HG03378 (cell line): Measurements from ENCODE around the gene THYN1.
"Not testable (repeated sequence)": the region's sequence is repeated elsewhere in the genome, so short reads cannot be mapped to it uniquely, and the experiment has no call there.

Source experiments
- ATAC-seq: cut with Tn5 transposase; IDR thresholded peaks from one replicate; pipeline ENCODE4 v1.9.1; 2021; ENCODE audit warnings: mild to moderate bottlenecking, moderate library complexity; ENCODE audit not compliant: unreplicated experiment

THYN1 gene

DNA sequence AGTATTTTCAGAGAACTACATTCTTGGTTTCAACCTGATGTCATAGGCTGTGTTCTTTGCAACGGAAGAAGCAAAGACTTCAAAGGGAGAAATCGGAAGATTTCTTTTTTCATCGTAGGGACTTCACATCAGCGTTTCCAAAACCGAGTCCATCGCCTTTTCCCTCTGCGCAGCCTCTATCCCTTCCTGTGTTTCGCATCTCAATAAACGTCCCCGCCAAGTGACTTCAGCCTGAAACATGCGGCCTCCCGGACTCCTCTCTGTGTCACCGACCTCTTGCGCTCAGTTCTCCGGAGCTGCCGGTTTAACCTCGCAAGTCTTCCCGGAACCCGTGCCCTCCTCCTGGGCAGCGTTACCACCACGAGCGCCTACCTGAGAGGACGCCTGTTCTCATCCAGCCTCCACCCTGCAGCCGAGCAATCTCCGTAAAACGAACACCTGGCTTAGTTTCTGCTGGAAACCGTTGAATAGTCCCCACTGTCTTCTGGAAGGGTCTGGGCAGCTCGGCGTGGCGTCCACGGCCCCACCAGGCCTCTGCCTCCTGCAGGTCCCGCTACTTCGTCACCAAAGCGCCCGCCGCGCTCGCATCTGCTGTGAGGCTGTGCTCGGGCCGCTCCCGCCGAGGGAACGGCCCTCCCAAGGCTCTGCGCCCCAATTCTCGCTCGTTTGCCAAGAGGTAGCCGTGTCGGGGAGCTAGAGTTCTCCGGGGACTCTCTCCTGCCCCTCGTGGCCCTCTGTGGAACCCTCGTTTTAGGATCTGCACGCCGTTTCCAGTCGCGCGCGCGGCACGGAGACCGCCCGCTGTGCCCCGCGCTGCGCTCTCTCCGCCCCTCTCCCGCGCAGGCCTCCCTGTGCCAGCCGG lies 22.6 kb upstream of the THYN1 start, which contains the start of gene GLB1L3:
GLB1L3 (plus strand) TSS at position 846 of the 862 bp plus-strand sequence. CDS start 362 bp downstream, outside the sequence.
- no peak for ATAC-seq

DNA sequence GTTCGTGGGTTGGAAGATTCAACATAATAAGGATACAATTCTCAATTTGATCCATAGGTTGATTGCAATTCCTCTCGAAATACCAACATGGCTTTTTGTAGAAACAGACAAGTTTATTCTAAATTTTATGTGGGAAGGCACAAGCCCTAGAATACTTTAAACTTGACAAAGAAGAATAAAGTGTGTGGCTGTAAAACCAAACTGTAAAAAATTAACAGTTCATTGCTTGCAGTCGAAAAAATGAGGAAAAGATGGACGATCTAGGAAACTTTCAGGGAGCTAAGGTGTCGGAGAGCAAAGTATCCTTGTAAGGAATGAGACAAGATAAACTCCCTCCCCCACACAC lies 22.0 kb upstream of the THYN1 start:
- ATAC-seq, result no peak

DNA sequence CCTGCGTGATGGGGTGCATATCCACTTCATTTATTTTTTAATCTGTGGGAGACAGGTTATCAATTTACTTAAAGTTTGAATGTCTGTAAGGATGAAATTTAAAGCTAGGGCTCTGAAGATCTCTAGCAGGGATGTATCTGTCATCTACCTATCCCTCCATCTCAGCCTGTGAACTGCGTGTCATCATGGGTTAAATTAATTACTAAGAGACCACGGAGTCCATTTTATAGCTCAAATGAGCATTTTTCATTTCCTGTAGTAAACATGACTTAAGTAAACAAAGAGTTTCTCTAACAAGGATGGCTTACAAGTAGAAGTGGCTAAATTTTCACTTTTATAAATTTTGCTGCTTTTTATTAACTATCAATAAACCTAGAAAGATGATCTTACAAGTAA lies 20.2 kb upstream of the THYN1 start:
- ATAC-seq, result no peak

DNA sequence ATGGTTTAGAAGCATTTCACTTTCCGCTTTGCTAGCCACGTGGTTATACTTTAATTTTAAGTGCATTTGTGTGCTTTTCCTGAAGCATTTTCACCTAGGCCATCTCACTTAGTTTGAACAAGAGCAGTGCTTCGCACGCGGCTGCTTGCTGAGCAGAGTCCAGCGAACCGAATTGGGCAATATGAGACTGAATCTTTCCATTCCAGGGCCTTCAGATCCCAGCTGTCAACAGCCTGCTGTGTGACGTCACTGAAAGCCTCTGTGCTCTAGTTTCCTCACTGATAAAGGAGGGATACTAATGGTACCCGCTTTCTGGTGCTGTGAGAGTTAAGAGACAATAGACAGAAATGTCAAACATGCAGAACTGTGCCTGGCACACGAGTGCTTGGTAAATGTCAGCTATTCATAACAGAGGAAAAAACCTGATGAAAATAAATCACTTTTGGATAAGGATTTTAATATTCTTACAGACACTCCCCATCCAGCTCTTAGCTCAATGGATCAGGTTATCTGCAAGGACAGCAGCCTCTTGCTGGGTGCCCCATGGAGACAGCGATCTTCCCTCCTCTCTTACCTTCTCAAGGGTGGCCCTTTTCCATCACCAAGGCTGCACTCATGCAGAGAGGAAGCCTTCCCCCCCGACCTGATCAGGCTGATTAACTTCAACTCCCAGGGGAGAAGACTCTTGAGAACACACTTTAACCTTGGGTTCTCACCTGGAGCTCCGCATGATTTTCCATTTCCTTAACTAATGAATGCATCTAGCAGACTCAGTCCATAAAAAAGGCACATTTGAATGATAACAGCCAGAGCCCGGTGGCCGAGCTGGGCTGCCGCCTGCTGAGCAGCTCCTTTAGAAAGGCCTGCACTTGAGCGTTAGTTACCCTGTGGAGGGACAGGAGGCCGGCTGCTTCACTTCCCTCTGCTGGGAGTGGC lies 19.5 kb upstream of the THYN1 start:
- ATAC-seq, result no peak

DNA sequence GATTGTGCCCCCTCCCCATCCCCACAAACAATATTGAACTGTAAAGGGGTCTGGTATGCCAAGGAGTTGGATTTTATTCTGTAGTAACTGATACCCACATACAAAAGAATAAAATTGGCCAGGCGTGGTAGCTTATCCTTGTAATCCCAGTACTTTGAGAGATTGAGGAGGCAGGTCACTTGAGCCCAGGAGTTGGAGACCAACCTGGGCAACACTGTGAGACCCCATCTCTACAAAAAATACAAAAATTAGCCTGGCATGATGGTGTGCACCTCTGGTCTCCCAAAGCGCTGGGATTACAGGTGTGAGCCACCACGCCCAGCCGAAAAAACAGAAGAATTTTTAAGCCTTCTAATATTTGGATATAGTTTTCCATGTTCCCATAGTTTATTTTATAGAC lies 18.8 kb upstream of the THYN1 start:
- ATAC-seq, result no peak

DNA sequence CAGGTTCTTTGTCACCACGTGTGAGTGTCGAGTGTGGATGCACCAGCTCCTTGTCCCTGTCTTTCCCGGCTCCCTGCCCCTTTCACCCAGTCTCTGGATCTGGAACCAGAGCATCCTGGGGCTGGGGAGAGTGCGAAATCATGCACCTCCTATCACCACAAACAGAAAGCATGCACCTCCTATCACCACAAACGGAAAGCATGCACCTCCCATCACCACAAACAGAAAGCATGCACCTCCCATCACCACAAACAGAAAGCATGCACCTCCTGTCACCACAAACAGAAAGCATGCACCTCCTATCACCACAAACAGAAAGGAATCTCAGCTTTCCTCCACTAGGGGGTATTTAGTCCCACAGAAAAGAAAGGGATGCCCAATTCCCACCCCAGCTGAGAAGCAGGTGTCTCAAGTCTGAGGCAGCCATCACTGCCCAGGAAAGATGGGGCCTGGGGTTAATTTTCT lies 17.1 kb upstream of the THYN1 start:
- ATAC-seq, result no peak

DNA sequence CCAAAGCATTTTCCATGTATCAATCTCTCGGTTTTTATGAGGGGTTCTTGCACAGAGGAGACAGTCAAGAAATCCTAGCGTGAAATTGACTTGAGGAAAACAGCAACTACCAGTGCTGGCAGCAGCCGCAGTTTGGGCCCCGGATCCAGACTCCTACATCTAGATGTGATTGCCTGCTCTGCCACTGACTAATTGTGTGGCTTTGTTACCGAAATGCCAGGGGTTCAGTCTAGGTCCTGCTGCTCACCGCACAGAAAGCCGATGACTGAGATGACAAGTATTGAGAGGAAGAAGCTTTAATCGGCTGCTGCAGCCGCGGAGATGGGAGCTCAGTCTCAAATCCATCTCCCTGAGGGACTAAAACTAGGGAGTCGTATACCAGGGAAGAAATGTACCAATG lies 14.8 kb upstream of the THYN1 start:
- no peak for ATAC-seq

DNA sequence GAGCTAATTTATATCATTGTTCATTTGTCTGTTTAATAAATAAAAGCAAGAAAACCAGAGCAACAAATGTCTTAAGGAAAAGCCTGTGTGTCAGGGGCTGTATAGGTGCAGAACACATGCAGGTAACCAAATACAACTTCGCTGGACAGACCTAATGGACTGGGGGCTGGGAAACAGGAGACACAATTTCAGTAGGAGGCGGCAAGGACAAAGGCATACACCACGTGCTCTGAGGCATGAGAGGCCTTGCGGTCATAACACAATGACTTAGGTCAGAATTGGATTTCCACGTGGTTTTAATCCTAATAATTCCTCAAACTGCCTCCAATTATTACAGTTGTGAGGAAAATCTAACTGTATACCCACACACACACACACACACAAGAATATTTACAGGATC lies 14.3 kb upstream of the THYN1 start:
- ATAC-seq, result no peak

DNA sequence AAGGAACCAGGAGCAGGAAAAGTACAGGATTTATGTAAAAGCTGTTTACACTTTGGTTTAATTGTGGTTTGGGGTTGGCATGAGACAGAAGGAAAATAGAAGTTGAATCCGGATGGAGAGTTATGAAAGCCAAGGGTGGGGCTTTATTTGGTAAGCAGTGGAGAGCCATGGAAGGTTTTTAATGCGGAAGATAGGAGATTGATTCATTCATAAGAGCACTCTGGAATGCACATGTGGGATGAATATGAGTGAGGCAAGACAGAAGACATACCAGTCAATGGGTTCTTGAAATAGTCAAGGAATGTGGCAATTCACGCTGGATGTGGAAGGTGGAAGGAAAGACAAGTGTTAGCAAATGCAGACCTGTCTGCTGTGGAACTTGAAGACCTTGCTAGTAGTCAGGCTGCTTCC lies 13.7 kb upstream of the THYN1 start:
- ATAC-seq, result no peak

DNA sequence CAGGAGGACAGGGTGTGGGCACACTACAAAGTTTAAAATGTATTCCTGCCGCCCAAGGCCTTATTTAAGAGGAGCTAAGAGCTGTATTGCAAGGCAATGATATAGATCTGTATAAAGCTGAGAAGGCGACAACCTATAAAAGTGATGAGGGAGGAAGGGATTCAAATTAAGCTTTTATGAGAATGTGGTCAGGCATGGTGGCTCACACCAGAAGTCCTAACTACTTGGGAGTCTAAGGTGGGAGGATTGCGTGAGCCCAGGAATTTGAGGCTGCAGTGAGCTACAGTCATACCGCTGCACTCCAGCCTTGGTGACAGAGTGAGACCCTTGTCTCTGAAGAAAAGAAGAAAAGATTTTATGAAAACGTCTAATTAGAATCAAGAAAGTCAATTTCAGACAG lies 13.3 kb upstream of the THYN1 start:
- no peak for ATAC-seq

DNA sequence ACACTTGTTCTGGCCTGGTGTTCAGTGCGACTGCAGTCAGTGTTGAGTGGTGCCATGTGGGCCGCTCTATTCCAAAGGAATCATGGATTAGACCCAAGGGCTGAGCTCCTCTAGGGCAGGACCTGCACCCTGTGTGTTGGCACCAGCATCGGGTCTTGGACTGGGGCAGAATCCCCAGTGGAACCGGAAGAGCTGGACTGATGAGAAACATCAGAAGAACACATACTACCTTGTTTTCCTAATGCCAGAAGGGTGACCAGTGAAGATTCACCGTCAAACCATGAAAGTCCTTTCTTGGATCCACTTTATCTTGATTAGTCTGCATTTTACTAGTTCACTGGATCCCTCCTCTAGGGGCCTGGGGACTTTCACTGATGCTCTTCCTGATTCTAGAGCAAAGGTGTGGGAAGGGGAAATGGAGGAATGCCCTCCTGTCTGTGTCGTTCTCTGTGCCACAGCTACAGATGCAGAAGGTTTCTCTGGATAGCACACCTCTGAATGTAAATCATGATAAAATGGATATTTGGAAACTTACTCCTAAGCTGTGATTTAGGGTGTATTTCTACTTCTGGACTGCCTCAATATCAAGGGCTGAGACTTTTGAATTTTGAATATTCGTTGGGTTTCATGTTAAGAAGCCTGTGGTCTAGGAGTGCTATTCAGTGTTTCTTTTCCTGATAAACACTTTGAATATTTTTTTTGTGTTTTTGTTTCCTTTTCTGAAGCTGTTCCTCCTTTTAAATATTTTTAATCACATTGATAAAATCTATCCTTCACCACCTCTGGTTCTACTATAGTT lies 12.0 kb upstream of the THYN1 start:
- no peak for ATAC-seq

DNA sequence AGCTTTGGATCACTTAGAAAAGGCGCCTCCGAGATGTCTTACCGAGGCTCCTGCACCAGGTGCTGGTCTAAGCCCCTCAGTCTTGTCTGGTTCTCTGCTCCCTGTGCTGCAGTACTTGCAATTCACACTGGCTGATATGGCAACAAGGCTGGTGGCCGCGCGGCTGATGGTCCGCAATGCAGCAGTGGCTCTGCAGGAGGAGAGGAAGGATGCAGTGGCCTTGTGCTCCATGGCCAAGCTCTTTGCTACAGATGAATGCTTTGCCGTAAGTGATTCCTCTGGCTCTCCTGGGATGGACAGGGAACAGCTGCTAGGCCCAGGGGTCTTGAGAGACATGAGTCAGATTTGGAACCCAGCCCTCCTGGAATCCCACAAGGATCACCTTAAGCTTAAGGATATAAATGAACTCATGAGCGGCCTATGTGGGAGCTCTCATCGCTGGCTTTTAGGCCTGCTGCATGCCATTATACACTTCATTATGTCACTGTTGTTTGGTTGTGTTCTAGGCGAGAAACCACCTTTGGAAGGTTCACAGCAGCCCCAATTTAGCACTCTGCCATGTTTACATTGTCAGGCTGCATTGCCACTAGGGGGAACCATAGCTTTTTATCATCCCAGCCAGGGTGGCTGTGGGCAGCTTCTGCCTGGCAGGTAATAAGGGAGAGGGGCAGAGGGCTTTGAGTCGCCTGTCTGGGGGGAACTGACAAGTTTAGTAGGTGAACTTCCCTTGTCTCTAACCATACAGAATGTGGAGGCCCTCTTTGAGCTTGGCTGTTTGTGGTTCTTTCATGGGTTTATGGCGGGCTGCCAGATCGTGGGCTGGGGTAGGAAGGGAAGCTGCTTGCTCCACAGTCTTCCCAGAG lies 8.7 kb upstream of the THYN1 start:
- ATAC-seq, result no peak

DNA sequence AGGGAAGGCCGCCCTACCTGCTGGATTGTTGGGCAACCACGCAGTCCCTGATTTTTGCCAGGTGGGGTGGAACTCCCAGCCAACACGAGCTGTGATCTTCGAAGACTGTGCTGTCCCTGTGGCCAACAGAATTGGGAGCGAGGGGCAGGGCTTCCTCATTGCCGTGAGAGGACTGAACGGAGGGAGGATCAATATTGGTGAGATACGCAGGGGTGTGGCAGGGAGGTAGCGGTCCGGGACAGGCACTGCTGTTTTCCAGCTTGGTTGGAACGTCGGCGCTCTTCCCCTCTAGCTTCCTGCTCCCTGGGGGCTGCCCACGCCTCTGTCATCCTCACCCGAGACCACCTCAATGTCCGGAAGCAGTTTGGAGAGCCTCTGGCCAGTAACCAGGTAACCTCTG lies 7.8 kb upstream of the THYN1 start:
- no peak for ATAC-seq

DNA sequence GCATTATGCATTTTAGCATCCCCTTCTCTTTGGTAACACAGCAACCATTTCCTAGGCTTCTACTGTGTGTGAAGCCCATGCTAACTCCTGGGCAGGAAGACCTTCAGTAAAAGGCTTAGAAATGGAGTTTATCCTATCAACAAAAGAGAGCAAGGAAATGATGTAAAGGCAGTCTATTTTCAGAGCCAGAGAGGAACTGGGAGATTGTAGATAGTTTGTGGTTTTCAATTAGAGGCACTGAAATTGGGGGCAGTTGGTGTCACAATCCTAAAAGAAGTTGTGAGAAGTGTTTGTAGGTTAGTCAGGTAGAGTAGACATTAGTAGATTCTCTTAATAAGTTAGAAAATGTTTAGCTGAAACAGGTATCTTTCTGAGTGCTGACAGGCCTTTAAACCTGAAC lies 7.4 kb upstream of the THYN1 start:
- ATAC-seq, result no peak

DNA sequence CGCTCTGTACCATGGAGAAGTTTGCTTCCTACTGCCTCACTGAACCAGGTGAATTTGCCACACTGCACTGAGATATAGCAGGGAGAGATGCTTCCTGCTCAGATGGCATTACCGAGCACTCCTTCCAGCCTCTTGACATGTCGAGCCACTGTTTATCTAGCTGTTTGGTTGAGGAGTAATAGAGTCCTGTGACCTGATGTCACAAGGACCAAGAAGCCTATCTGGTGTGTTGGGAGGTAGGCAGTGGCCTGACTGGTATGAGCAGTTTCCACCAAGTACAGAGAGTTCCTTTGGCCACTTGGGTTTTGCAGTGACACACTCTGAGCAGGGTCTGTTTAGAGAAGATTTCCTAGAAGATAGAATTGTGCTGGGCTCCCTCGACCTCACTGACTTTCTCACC lies 5.4 kb upstream of the THYN1 start:
- ATAC-seq, result no peak

DNA sequence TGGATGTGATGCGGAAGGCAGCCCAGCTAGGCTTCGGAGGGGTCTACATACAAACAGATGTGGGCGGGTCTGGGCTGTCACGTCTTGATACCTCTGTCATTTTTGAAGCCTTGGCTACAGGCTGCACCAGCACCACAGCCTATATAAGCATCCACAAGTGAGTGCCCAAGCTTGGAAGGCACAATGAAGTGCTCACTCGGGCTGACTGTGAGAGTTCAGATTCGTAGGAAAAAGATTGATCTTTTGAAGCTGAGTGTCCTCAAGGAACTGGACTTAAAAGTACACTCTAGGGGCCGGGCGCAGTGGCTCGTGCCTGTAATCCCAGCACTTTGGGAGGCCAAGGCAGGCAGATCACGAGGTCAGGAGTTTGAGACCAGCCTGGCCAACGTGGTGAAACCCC lies 3.9 kb upstream of the THYN1 start:
- ATAC-seq, result no peak

DNA sequence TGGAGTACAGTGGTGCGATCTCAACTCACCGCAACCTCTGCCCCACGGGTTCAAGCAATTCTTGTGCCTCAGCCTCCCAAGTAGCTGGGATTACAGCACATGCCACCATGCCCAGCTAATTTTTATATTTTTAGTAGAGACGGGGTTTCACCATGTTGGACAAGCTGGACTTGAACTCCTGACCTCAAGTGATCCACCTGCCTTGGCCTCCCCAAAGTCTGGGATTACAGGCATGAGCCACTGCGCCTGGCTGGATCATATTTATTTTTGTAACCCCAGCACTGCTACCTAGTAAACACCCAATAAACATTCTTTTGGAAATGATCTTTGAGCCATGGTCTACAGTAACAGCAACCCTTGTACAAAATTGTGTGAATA lies 2.0 kb upstream of the THYN1 start:
- not testable (repeated sequence) for ATAC-seq

DNA sequence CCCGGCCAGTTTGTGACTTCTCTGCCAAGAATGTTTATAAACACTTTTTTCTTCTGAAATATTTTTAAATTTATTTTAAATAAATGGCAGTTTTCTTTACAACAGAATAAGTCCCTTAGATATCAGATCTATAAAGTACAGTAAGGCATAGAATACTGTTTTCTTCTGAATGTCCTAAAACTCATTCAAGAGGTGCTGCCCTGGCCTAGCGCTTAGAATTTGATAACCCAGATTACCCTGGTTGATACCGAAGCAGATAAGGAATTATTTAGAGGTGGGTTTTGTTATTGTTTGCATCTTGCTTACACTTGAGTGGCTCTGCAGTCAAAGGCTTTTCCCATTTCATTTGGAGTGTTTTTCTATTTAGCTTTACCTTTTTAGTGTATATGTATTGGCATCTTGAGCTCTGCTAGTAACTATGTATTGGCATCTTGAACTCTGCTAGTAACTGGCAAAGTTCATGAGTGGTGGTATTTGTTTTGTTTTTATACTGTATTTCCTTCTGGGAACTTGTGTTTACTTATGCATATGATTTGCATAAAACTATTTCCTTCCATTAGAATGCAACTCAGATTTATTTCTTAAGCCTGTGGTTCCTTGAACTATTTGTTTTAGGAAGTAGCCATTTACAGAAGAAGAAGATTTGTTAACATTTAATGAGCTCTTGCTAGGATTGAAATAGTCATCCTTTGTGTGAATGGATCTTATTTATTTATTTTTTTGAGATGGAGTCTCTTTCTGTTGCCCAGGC lies 1.5 kb upstream of the THYN1 start:
- no peak for ATAC-seq
